Endothelial cell of umbilical vein (primary cell): ENCODE results near the gene GEMIN7. TPM values are rescaled to one million over a fixed set of nuclear protein-coding genes. Genes with fewer than 3 reads are reported as not detected.

Experiments used
- BruUV-seq: library from RNA; stranded (reverse); fragments of 400-500 nt; replicated peaks from 2 replicates; lab custom pipeline; 2021; lab: Mats Ljungman, UMichigan
- CTCF ChIA-PET: fragments of 300-600, 350-600 bp; sonication (Branson Sonifier 250); formaldehyde crosslinking; loops from one replicate; lab custom pipeline; 2021; ENCODE audit warnings: antibody characterized with exemption, inconsistent platforms; lab: Charles Lee
- POLR2A ChIA-PET: fragments of 300-600, 350-600 bp; sonication (Branson Sonifier 250); formaldehyde crosslinking; loops from one replicate; lab custom pipeline; 2021; ENCODE audit warnings: antibody characterized with exemption, inconsistent platforms; lab: Charles Lee
- DNase-seq: peaks from one replicate; pipeline ENCODE4 v3.0.0-alpha.2; 2011; ENCODE audit warnings: low read depth, low spot score
- FAIRE-seq: peaks from 2 replicates; lab custom pipeline; 2011; peaks lifted over from hg19 to GRCh38; lab: Jason Lieb, UNC
- H2AFZ ChIP-seq: 2 replicates; pipeline ENCODE4 v1.6.0; 2012; ENCODE audit warnings: low read depth, low read length, control low read depth, inconsistent platforms
- H3K27ac ChIP-seq: 2 replicates; pipeline ENCODE4 v1.5.1; 2011; ENCODE audit warnings: low read depth, mild to moderate bottlenecking, control low read depth, low read length, moderate library complexity; ENCODE audit not compliant: insufficient read depth
- H3K27me3 ChIP-seq, 2 experiments: 2 replicates each; pipeline versions ENCODE4 v1.6.0 to v1.6.1; 2011; ENCODE audit warnings: low read length in 2 of 2, mixed read lengths in 1 of 2; ENCODE audit not compliant: control insufficient read depth in 2 of 2, insufficient read depth in 2 of 2
- H3K36me3 ChIP-seq, 2 experiments: 2 replicates in 1 of 2; 3 replicates in 1 of 2; pipeline ENCODE4 v1.5.1; 2011; ENCODE audit warnings: low read length in 2 of 2, mild to moderate bottlenecking in 1 of 2, moderate library complexity in 1 of 2; ENCODE audit not compliant: control insufficient read depth in 2 of 2, insufficient read depth in 2 of 2; ENCODE audit errors: extremely low read depth in 1 of 2
- H3K4me1 ChIP-seq: 3 replicates; pipeline ENCODE4 v1.5.1; 2011; ENCODE audit warnings: mild to moderate bottlenecking, low read length; ENCODE audit not compliant: control insufficient read depth, insufficient read depth; ENCODE audit errors: extremely low read depth
- H3K4me2 ChIP-seq: 2 replicates; pipeline ENCODE4 v1.6.1; 2011; ENCODE audit warnings: low read length, control low read depth, mixed read lengths; ENCODE audit not compliant: insufficient read depth
- H3K4me3 ChIP-seq, 3 experiments: fragments of 200-600 bp in 1 of 3; sonication (generic), shearing (Covaris generic) in 1 of 3; replicated peaks in 1 of 3; 2 replicates each; pipeline ENCODE4 v1.5.1; 2011 to 2016; ENCODE audit warnings: control low read depth in 3 of 3, low read length in 3 of 3, mild to moderate bottlenecking in 2 of 3, inconsistent platforms in 1 of 3, low read depth in 1 of 3, moderate library complexity in 1 of 3; ENCODE audit not compliant: insufficient read depth in 1 of 3
- H3K79me2 ChIP-seq: 2 replicates; pipeline ENCODE4 v1.6.0; 2012; ENCODE audit warnings: low read length, inconsistent platforms; ENCODE audit not compliant: control insufficient read depth, insufficient read depth
- H3K9ac ChIP-seq: replicated peaks from 2 replicates; pipeline ENCODE3; 2011; ENCODE audit warnings: low read length, control low read depth; ENCODE audit not compliant: insufficient read depth; ENCODE audit errors: extremely low read depth
- H3K9me1 ChIP-seq: replicated peaks from 3 replicates; pipeline ENCODE4 v1.6.0; 2011; ENCODE audit warnings: mild to moderate bottlenecking, low read length; ENCODE audit not compliant: control insufficient read depth, insufficient read depth; ENCODE audit errors: extremely low read depth
- H3K9me3 ChIP-seq: replicated peaks from 2 replicates; pipeline ENCODE4 v1.5.1; 2012; ENCODE audit warnings: low read length, inconsistent platforms; ENCODE audit not compliant: control insufficient read depth, insufficient read depth
- H4K20me1 ChIP-seq: replicated peaks from 2 replicates; pipeline ENCODE3; 2011; ENCODE audit warnings: mild to moderate bottlenecking, low read length; ENCODE audit not compliant: control insufficient read depth, insufficient read depth; ENCODE audit errors: extremely low read depth
- EZH2 ChIP-seq: IDR thresholded peaks from 2 replicates; pipeline ENCODE4 v1.6.1; 2012; ENCODE audit warnings: borderline replicate concordance, low read depth, mild to moderate bottlenecking, moderate library complexity, low read length, inconsistent platforms; ENCODE audit not compliant: severe bottlenecking
- FOS ChIP-seq: IDR thresholded peaks from 2 replicates; pipeline ENCODE4 v1.6.1; 2011; ENCODE audit warnings: mild to moderate bottlenecking, low read length, moderate library complexity, borderline replicate concordance; ENCODE audit not compliant: insufficient read depth
- GATA2 ChIP-seq: IDR thresholded peaks from 2 replicates; pipeline ENCODE4 v1.7.0; 2011; ENCODE audit warnings: low read depth, mild to moderate bottlenecking, moderate library complexity, mixed read lengths, low read length; ENCODE audit not compliant: insufficient read length, insufficient read depth
- JUN ChIP-seq: IDR thresholded peaks from 2 replicates; pipeline ENCODE4 v1.6.1; 2011; ENCODE audit warnings: borderline replicate concordance, low read depth; ENCODE audit not compliant: insufficient read length, insufficient read depth
- MYC ChIP-seq: IDR thresholded peaks from one replicate; pipeline ENCODE4 v1.6.1; 2011; ENCODE audit warnings: mild to moderate bottlenecking, low read depth, low read length
- POLR2A ChIP-seq: IDR thresholded peaks from 2 replicates; pipeline ENCODE4 v1.6.1; 2012; ENCODE audit warnings: low read depth, mild to moderate bottlenecking, control low read depth, low read length
- POLR2AphosphoS5 ChIP-seq: IDR thresholded peaks from 2 replicates; pipeline ENCODE4 v1.6.1; 2012; ENCODE audit warnings: low read depth, mild to moderate bottlenecking, control low read depth, low read length, moderate library complexity; ENCODE audit not compliant: insufficient read depth
- dilution Hi-C: fragments of 300-500 bp; cut with MboI; formaldehyde crosslinking; loops from one replicate; pipeline ENCODE4 v1.15.0; 2019; ENCODE audit warnings: low sequenced_read_pairs; ENCODE audit not compliant: extremely low pct_ligation_motif_present
- intact Hi-C: fragments of 100-400 bp; cut with micrococcal nuclease; formaldehyde crosslinking; loops from one replicate; pipeline ENCODE4 v1.10.0; 2022
- polyA plus RNA-seq, 4 experiments: library from polyadenylated mRNA; depleted of rRNA in 3 of 4; stranded (reverse) in 3 of 4; unstranded in 1 of 4; fragments of >200 nt; gene quantifications; 2 replicates each; pipeline versions ENCODE4 v1.2.1 to v1.2.3, GENCODE V29; 2011 to 2012; ENCODE audit warnings: missing spikeins in 1 of 4
- total RNA-seq: library from RNA; stranded (reverse); gene quantifications from 2 replicates; pipeline ENCODE4 v1.2.3, GENCODE V29; 2021
- TF ChIP-seq, protein P1 (sequence below): IDR thresholded peaks from 2 replicates; pipeline ENCODE4 v1.6.1; 2011; ENCODE audit not compliant: insufficient read depth, insufficient read length
- TF ChIP-seq, protein P2 (sequence below), 2 donors: IDR thresholded peaks; 1 replicate in 1 of 2; 2 replicates in 1 of 2; pipeline ENCODE4 v1.5.1; 2011; ENCODE audit warnings: low read length in 2 of 2, mild to moderate bottlenecking in 2 of 2, moderate library complexity in 2 of 2, control low read depth in 1 of 2, inconsistent platforms in 1 of 2, low read depth in 1 of 2; ENCODE audit not compliant: insufficient read depth in 1 of 2; ENCODE audit errors: extremely low read depth in 1 of 2

GEMIN7 gene
- total and polyA plus RNA-seq, 2 donors (not counting 3 experiments of a cell fraction or from before 2014, with no cell fraction given), result 34.2 to 53.7 TPM

DNA sequence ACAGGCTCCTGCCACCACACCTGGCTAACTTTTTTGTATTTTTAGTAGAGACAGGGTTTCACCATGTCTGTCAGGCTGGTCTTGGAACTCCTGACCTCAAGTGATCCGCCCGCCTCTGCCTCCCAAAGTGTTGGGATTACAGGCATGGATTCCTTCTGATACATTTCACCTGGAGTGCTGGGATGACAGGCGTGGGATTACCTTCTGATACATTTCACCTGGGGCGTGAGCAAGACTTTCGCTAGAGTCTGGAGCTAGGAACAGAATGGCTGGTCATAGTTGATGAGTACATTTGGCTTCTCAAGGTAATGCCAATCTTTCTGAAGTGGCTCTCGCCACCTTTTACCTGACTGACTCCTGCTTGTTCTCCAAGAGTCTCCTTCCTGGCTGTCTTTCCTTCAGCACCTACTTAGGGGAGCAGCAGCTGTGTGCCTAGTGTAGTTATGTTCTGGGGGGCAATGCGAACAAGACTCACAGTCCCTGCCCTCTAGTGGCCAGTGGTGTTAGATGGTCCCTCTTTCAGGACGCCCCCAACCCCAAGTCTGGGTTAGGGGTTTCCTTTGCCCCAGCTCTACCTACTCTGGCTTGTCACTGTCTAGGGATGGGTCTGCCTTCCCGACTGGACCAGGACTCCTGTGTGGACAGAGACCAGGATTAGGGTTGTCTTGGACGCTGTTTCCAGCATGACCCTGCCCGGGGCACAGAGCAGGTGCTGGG lies 33.2 kb downstream of the GEMIN7 start:
- no peak for FAIRE-seq
- H3K9ac ChIP-seq, result no peak overlapping the region
- dilution Hi-C loops, result no loop called here

More for the DNA sequence above, 33.2 kb downstream of the GEMIN7 start:
- Histone ChIP-seq H3K4me1 (no peaks in the 10 kb centered on the region), H3K36me3 (no peaks in the 10 kb centered on the region), H3K27ac (no peak overlapping the region), H4K20me1 (no peaks in the 10 kb centered on the region), H3K9me3 (no peaks in the 10 kb centered on the region), H3K79me2 (peaks cover 71% of the 10 kb centered on the region), H3K9me1 (no peaks in the 10 kb centered on the region), H3K27me3 (no peaks in the 10 kb centered on the region), H3K4me3 (no peak overlapping the region), H2AFZ (no peak overlapping the region), H3K4me2 (no peak overlapping the region)
- CTCF ChIA-PET, result interaction anchor here (1.4 kb wide), 1 partner anchor 13 kb away, joined by 5 read pairs; no protein-coding TSS in a partner anchor
- DNase-seq, result no peak
- POLR2A ChIA-PET, result no interaction called here
- BruUV-seq, result no TSS peak
- intact Hi-C loops, result no loop called here
- TF ChIP-seq MYC (no peak), FOS (no peak), GATA2 (no peak), JUN (no peak), EZH2 (no peak), POLR2AphosphoS5 (no peak), POLR2A (no peak)
- TF ChIP-seq, protein P1, sequence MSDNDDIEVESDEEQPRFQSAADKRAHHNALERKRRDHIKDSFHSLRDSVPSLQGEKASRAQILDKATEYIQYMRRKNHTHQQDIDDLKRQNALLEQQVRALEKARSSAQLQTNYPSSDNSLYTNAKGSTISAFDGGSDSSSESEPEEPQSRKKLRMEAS, result no peak
- TF ChIP-seq, protein P2, sequence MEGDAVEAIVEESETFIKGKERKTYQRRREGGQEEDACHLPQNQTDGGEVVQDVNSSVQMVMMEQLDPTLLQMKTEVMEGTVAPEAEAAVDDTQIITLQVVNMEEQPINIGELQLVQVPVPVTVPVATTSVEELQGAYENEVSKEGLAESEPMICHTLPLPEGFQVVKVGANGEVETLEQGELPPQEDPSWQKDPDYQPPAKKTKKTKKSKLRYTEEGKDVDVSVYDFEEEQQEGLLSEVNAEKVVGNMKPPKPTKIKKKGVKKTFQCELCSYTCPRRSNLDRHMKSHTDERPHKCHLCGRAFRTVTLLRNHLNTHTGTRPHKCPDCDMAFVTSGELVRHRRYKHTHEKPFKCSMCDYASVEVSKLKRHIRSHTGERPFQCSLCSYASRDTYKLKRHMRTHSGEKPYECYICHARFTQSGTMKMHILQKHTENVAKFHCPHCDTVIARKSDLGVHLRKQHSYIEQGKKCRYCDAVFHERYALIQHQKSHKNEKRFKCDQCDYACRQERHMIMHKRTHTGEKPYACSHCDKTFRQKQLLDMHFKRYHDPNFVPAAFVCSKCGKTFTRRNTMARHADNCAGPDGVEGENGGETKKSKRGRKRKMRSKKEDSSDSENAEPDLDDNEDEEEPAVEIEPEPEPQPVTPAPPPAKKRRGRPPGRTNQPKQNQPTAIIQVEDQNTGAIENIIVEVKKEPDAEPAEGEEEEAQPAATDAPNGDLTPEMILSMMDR (IDR thresholded peaks at IDR 0.05; ENCODE audit: extremely low read depth in 1 of 2, insufficient read depth in 1 of 2, low read depth in 1 of 2, low read length in 2 of 2), result no peak
